Right lobe of liver (tissue), 6 donors: ENCODE results near the gene TFF1. TPM values are rescaled to one million over a fixed set of nuclear protein-coding genes. Genes with fewer than 3 reads are reported as not detected.

Experiments
- ATAC-seq, 4 donors: fragments of 200-7000 bp; cut with Tn5 transposase; one replicate each; pipeline ENCODE4 v1.9.1; 2020; ENCODE audit warnings: mild to moderate bottlenecking in 4 of 4, moderate library complexity in 4 of 4
- DNase-seq, 3 donors: peaks; one replicate each; pipeline ENCODE4 v3.0.0-alpha.2; 2020
- H3K27ac ChIP-seq, 3 donors: fragments of 200-600 bp; one replicate each; pipeline ENCODE4 v1.8.0; 2022
- H3K27me3 ChIP-seq, 2 donors: fragments of 200-600 bp; one replicate each; pipeline ENCODE4 v1.8.0; 2022
- H3K36me3 ChIP-seq, 4 donors: fragments of 200-600 bp; sonication (generic) in 1 of 4; one replicate each; pipeline versions ENCODE4 v1.5.1 to v1.8.0; 2017 to 2022; ENCODE audit warnings: control low read depth in 1 of 4
- H3K4me1 ChIP-seq, 4 donors: fragments of 200-600 bp; sonication (generic) in 1 of 4; one replicate each; pipeline versions ENCODE4 v1.5.1 to v1.8.0; 2017 to 2022; ENCODE audit warnings: control low read depth in 1 of 4
- H3K4me3 ChIP-seq, 3 donors: fragments of 200-600 bp; one replicate each; pipeline ENCODE4 v1.8.0; 2022
- H3K9me3 ChIP-seq, 4 donors: fragments of 200-600 bp; sonication (generic) in 1 of 4; one replicate each; pipeline versions ENCODE4 v1.5.1 to v1.8.0; 2017 to 2022; ENCODE audit warnings: control low read depth in 1 of 4
- POLR2A ChIP-seq: fragments of 450-650 bp; IDR thresholded peaks from one replicate; pipeline ENCODE4 v1.6.1; 2017; ENCODE audit warnings: antibody characterized with exemption, mild to moderate bottlenecking
- WGBS: methylation state at CpG from one replicate; pipeline ENCODE4 v1.1.6; 2018; ENCODE audit warnings: low coverage, low lambda C conversion rate; ENCODE audit not compliant: insufficient coverage; ENCODE audit errors: missing lambda C conversion rate; 5-methylcytosine and 5-hydroxymethylcytosine counted together
- intact Hi-C, 2 donors: fragments of 100-400 bp; cut with DNase I; formaldehyde crosslinking; loops; one replicate each; pipeline versions ENCODE4 v1.11.2 to v1.14.1; 2022
- total RNA-seq, 6 experiments: library from RNA; depleted of rRNA in 2 of 6; stranded (reverse); fragments of >200 nt in 2 of 6; fragmentation: NEBNext Ultra II Directional in 3 of 6; extraction: Animal tissue kit (Norgen Biotek cat#: 25700) in 3 of 6; gene quantifications; one replicate each; pipeline versions ENCODE4 v1.1.0 to v1.2.4, GENCODE V29; 2016 to 2023
- TF ChIP-seq, protein P1 (sequence below), 4 donors: fragments of 200-600 bp in 3 of 4; fragments of 450-650 bp in 1 of 4; IDR thresholded peaks; one replicate each; pipeline versions ENCODE4 v1.5.1 to v1.8.0; 2016 to 2022; ENCODE audit warnings: antibody characterized with exemption in 4 of 4, mild to moderate bottlenecking in 2 of 4
- donor health status: DM: no; HTN: yes; CAD: no.
- donor health status: DM: no; HTN: no; CAD: no.
- donor health status: DM: no; HTN: no; CAD: no.
- donor health status: DM: no; HTN: yes; CAD: no.
- donor health status: DM: no; HTN: yes; CAD: no.

TFF1 gene
- total RNA-seq, 6 experiments from 2014 or later, result not detected

DNA sequence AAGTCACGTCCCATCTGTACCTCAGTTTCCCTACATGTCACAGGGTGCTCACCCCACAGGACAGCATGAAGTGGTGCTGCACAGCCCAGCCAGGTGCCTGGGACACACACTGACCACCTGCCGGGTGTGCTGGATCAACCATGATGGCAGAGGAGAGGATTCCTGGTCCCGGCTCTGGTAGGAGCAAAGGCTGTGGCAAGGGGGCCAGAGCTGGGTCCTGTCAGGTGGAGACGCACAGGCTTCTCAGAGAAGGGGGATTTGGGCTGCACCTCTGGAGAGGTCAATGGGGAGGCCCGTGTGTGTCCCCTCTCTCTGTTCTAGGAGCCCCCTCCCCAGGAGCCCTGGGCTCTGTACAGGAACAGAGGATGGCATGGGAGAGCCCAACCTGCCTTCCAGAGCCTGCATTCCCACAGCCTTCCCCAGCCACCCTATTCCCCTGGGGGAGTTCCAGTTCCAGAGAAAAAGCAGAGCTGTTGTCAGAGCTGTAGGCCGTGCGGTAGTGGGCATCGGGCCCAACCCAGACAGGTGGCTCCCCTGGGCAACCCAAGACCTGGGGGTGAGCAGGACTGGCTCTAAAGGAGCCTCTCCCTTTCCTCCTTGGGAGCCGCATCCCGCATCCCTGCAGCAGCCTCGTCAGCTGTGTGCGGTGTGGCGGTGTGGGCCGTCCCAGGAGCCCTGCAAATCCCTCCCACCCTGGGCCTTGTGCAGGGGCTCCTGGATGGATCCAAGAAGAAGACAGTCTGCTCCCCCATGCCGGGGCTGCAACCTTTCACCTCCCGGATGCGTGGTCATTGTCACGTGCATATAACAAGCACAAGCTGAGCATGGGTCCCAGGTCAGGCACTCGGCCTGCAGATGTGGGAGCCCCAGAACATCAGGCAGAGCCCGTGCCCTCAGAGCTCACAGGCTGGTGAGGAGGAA lies 48.2 kb downstream of the TFF1 start:
- Histone ChIP-seq H3K27me3 (no peaks in the 10 kb centered on the region), H3K4me3 (no peak overlapping the region), H3K36me3 (no peaks in the 10 kb centered on the region), H3K9me3 (no peaks in the 10 kb centered on the region), H3K4me1 (no peaks in the 10 kb centered on the region), H3K27ac (no peak overlapping the region)
- TF ChIP-seq, protein P1, sequence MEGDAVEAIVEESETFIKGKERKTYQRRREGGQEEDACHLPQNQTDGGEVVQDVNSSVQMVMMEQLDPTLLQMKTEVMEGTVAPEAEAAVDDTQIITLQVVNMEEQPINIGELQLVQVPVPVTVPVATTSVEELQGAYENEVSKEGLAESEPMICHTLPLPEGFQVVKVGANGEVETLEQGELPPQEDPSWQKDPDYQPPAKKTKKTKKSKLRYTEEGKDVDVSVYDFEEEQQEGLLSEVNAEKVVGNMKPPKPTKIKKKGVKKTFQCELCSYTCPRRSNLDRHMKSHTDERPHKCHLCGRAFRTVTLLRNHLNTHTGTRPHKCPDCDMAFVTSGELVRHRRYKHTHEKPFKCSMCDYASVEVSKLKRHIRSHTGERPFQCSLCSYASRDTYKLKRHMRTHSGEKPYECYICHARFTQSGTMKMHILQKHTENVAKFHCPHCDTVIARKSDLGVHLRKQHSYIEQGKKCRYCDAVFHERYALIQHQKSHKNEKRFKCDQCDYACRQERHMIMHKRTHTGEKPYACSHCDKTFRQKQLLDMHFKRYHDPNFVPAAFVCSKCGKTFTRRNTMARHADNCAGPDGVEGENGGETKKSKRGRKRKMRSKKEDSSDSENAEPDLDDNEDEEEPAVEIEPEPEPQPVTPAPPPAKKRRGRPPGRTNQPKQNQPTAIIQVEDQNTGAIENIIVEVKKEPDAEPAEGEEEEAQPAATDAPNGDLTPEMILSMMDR (IDR thresholded peaks at IDR 0.05), result no peak
- TF ChIP-seq POLR2A, result no peak
- no peak for DNase-seq
- intact Hi-C loops, result no loop called here
- ATAC-seq, result no peak
- 94% methylated on average over 8 of the region's 20 CpGs for WGBS

DNA sequence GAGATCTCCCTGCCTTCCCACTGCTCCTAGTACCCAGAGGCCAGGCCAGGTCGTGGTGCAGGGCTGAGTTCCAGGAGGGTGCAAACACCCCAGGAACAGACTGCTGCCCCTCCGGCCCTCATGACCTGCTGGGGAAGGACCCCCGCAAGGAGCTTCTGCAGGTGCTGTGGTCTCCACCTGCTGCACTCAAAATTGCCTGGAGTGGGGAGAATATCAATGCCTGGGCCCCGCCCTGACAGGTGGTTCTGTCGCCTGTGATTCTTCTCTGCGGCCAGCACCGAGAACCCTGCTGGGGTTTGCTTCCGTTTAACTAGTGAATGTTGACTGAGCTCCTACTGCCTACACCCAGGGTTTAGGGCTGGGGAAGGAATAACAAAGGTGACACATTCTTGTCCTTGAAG lies 49.0 kb downstream of the TFF1 start:
- Histone ChIP-seq H3K27me3 (no peaks in the 10 kb centered on the region), H3K4me3 (no peak overlapping the region), H3K9me3 (no peaks in the 10 kb centered on the region), H3K36me3 (no peaks in the 10 kb centered on the region), H3K4me1 (no peaks in the 10 kb centered on the region), H3K27ac (no peak overlapping the region)
- no peak for TF ChIP-seq POLR2A
- TF ChIP-seq, protein P1 (IDR thresholded peaks at IDR 0.05), result no peak
- intact Hi-C loops, result no loop called here
- no peak for DNase-seq
- 94% methylated on average over 3 of the region's 8 CpGs for WGBS
- no peak for ATAC-seq

GRCh38 chr21:42316891-42317290 lies 49.4 kb downstream of the TFF1 start:
- Histone ChIP-seq H3K4me3 (no peak overlapping the region), H3K27me3 (no peaks in the 10 kb centered on the region), H3K9me3 (no peaks in the 10 kb centered on the region), H3K36me3 (no peaks in the 10 kb centered on the region), H3K4me1 (no peaks in the 10 kb centered on the region), H3K27ac (no peak overlapping the region)
- no peak for TF ChIP-seq POLR2A
- TF ChIP-seq, protein P1 (IDR thresholded peaks at IDR 0.05), result no peak
- ATAC-seq, result no peak
- intact Hi-C loops, result no loop called here
- no peak for DNase-seq
- 86% methylated on average over 9 of the region's 16 CpGs for WGBS

DNA sequence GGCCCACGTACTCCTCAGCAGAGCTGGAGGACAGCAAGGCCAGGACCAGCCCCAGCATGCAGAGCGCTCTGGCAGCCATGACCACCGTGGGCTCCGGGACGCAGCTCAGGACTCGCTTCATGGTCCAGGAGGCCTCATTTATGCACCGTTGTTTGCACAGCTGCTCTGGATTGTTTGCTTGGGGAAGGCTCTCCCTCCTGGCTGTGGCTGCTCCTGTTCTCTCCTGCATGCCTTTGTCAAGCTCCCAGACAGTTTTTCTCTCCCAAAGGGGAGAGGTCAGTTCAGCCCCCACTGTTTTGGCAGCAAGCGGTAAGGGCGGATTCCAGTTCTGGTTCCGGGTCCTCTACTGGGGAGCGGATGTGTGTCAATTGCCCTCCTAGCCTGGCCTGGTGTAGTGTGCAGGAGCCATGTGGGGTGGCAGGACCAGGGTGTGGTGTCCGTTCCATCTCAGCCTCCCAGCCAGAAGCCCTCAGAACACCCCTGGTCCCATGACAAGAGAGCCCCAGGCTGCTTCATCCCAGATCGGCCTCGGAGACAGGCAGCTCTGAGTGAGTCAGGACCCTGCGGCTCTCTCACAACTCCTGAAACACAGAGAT lies 50.9 kb downstream of the TFF1 start, which contains the start of gene TFF3:
Gene TFF3 (minus strand): TSS at position 114 of the 596 bp plus-strand sequence. CDS start 35 bp downstream, at position 79.
- H3K9me3 ChIP-seq, result no peaks in the 10 kb centered on the region
- H3K36me3 ChIP-seq, result no peaks in the 10 kb centered on the region
- WGBS, result 51% methylated on average over 4 of the region's 15 CpGs
- ATAC-seq (peak in 3 of 4 donors; percentile 4 to 29 (median 9)), DNase-seq (no peak)
- intact Hi-C loops, result no loop called here
- TF ChIP-seq, protein P1 (IDR thresholded peaks at IDR 0.05), result no peak
- no peak for TF ChIP-seq POLR2A
- no peak within 1 kb of the TSS for H3K4me3 ChIP-seq
- H3K4me1 ChIP-seq, result no peaks in the 10 kb centered on the region
- no peaks in the 10 kb centered on the region for H3K27me3 ChIP-seq
- H3K27ac ChIP-seq, result no peak within 1 kb of the TSS
